Smooth muscle cell of the brain vasculature (primary cell): ENCODE measurements around the gene CA9.

ENCODE experiments used
- DNase-seq: peaks from one replicate; pipeline ENCODE4 v3.0.0-alpha.2; 2012; ENCODE audit warnings: low read depth, low spot score

The CA9 gene

GRCh38 chr9:35675204-35675603 is 1.5 kb downstream of the CA9 start:
- DNase-seq: no peak

- DNase-seq: no peak
Observed at GRCh38 chr9:35675732-35676392, 2.1 kb downstream of the CA9 start.

- DNase-seq: no peak
Observed at GRCh38 chr9:35679091-35679490, 5.4 kb downstream of the CA9 start.

- DNase-seq: no peak
Observed at GRCh38 chr9:35679766-35680330, 6.1 kb downstream of the CA9 start.

- no peak for DNase-seq
Observed at GRCh38 chr9:35680331-35681105, 6.8 kb downstream of the CA9 start.

GRCh38 chr9:35681341-35682002 is 7.7 kb downstream of the CA9 start:
- no peak for DNase-seq

GRCh38 chr9:35682051-35682450 is 8.3 kb downstream of the CA9 start:
- DNase-seq: no peak

- no peak for DNase-seq
Observed at GRCh38 chr9:35682520-35683315, 9.0 kb downstream of the CA9 start.

GRCh38 chr9:35683323-35683722 is 9.6 kb downstream of the CA9 start:
- no peak for DNase-seq

- no peak for DNase-seq
Observed at GRCh38 chr9:35684921-35685320, 11.2 kb downstream of the CA9 start.

GRCh38 chr9:35685506-35685905 is 11.8 kb downstream of the CA9 start:
- no peak for DNase-seq

GRCh38 chr9:35686222-35687203 is 12.8 kb downstream of the CA9 start:
- peak; percentile 72 for DNase-seq

GRCh38 chr9:35687306-35687705 is 13.6 kb downstream of the CA9 start:
- no peak for DNase-seq

GRCh38 chr9:35687972-35688557 is 14.3 kb downstream of the CA9 start:
- no peak for DNase-seq

- DNase-seq: no peak
Observed at GRCh38 chr9:35688558-35689541, 15.1 kb downstream of the CA9 start.

GRCh38 chr9:35689542-35690293 is 16.0 kb downstream of the CA9 start, which contains the start of gene TPM2:
TSS of gene TPM2 (minus strand) at chr9:35689925. CDS start at chr9:35689817, 108 bp downstream.
- DNase-seq: no peak

- no peak for DNase-seq
Observed at GRCh38 chr9:35690294-35690613, 16.5 kb downstream of the CA9 start.
